Kidney (tissue), 14 donors: ENCODE measurements around the gene ZNF124. TPM values are rescaled to one million over a fixed set of nuclear protein-coding genes. Genes with fewer than 3 reads are reported as not detected.

Experiments used
- DNase-seq, 5 donors: peaks; one replicate each; pipeline ENCODE4 v3.0.0-alpha.2; 2013 to 2020
- FAIRE-seq: peaks from 2 replicates; lab custom pipeline; 2012; peaks lifted over from hg19 to GRCh38; lab: Jason Lieb, UNC
- H3K27ac ChIP-seq, 2 donors: one replicate each; pipeline ENCODE4 v1.7.0; 2013; ENCODE audit warnings: low read depth in 2 of 2, low read length in 2 of 2, inconsistent platforms in 1 of 2
- H3K27me3 ChIP-seq: one replicate; pipeline ENCODE4 v1.7.1; 2013; ENCODE audit warnings: low read length, inconsistent platforms; ENCODE audit not compliant: control insufficient read depth, insufficient read depth
- H3K36me3 ChIP-seq, 3 donors: one replicate each; pipeline versions ENCODE4 v1.7.0 to v1.7.1; 2013; ENCODE audit warnings: low read length in 3 of 3, control low read depth in 1 of 3, inconsistent platforms in 1 of 3; ENCODE audit not compliant: insufficient read depth in 3 of 3, control insufficient read depth in 2 of 3
- H3K4me1 ChIP-seq, 3 donors: one replicate each; pipeline versions ENCODE4 v1.7.0 to v1.7.1; 2013; ENCODE audit warnings: low read length in 3 of 3, inconsistent platforms in 1 of 3, low read depth in 1 of 3; ENCODE audit not compliant: control insufficient read depth in 2 of 3, insufficient read depth in 2 of 3
- H3K4me3 ChIP-seq, 3 donors: one replicate each; pipeline versions ENCODE4 v1.7.0 to v1.8.1; 2013; ENCODE audit warnings: low read length in 3 of 3, control low read depth in 1 of 3, inconsistent platforms in 1 of 3
- H3K9ac ChIP-seq, 3 donors: one replicate each; pipeline versions ENCODE4 v1.7.0 to v1.7.1; 2013; ENCODE audit warnings: low read length in 3 of 3, control low read depth in 1 of 3, inconsistent platforms in 1 of 3
- H3K9me3 ChIP-seq, 3 donors: one replicate each; pipeline versions ENCODE4 v1.7.0 to v1.7.1; 2013; ENCODE audit warnings: low read length in 3 of 3, control low read depth in 1 of 3, inconsistent platforms in 1 of 3; ENCODE audit not compliant: control insufficient read depth in 2 of 3, insufficient read depth in 1 of 3
- CTCF ChIP-seq: IDR thresholded peaks from 3 replicates; pipeline ENCODE4 v1.5.1; 2012; ENCODE audit warnings: mild to moderate bottlenecking, moderate library complexity, borderline replicate concordance; ENCODE audit not compliant: insufficient read depth; ENCODE audit errors: extremely low read depth
- intact Hi-C: fragments of 100-400 bp; cut with DNase I; formaldehyde crosslinking; loops from one replicate; pipeline ENCODE4 v1.11.1; 2022
- polyA plus RNA-seq: library from polyadenylated mRNA; stranded (reverse); fragments of 350-450 nt; fragmentation: Illumina TruSeq; extraction: RNeasy Lipid Tissue Mini Kit (QIAGEN cat#74804); gene quantifications from one replicate; pipeline ENCODE4 v1.2.3, GENCODE V29; 2014; ENCODE audit warnings: low read depth, low replicate concordance; ENCODE audit not compliant: insufficient read depth
- total RNA-seq: library from RNA; stranded (reverse); fragmentation: NEBNext Ultra II Directional; extraction: Animal tissue kit (Norgen Biotek cat#: 25700); gene quantifications from one replicate; pipeline ENCODE4 v1.2.1, GENCODE V29; 2021
- donor health status: control.
- donor health status: control.
- donor health status: control.
- donor health status: control.
- donor health status: control.
- donor health status: DM: yes; HTN: yes; CAD: no.
- donor health status: Normal renal cell carcinoma (clear cell type).

ZNF124 gene
- total and polyA plus RNA-seq, 2 donors from 2014 or later: 2.5 to 45.7 TPM

GRCh38 chr1:247112479-247112781 lies 59.4 kb downstream of the ZNF124 start:
- no peaks in the 10 kb centered on the region for H3K4me1 ChIP-seq
- intact Hi-C loops: no loop called here
- no peak for DNase-seq
- peak overlapping the region in 2 of 3 donors; percentile 55 to 64 for H3K4me3 ChIP-seq
- no peaks in the 10 kb centered on the region for H3K9me3 ChIP-seq
- H3K36me3 ChIP-seq: no peaks in the 10 kb centered on the region
- no peak for FAIRE-seq
- H3K9ac ChIP-seq: peak overlapping the region in 1 of 3 donors; percentile 35
- no peak for TF ChIP-seq CTCF
- H3K27me3 ChIP-seq: no peaks in the 10 kb centered on the region
- peak overlapping the region in 1 of 2 donors; percentile 71 for H3K27ac ChIP-seq

- peak overlapping the region; percentile 36 to 64 (median 55) for H3K4me3 ChIP-seq
- no peak for TF ChIP-seq CTCF
- intact Hi-C loops: no loop called here
- H3K36me3 ChIP-seq: no peaks in the 10 kb centered on the region
- H3K27ac ChIP-seq: peak overlapping the region; percentile 71 to 72
- H3K27me3 ChIP-seq: no peaks in the 10 kb centered on the region
- DNase-seq (peak; percentile 58 to 88 (median 78)), FAIRE-seq (no peak)
- H3K9ac ChIP-seq: peak overlapping the region in 2 of 3 donors; percentile 35 to 41
- H3K4me1 ChIP-seq: no peaks in the 10 kb centered on the region
- no peaks in the 10 kb centered on the region for H3K9me3 ChIP-seq
These were observed 59.9 kb downstream of the ZNF124 start for GRCh38 chr1:247111700-247112478.

GRCh38 chr1:247111259-247111699 lies 60.5 kb downstream of the ZNF124 start:
- peak overlapping the region in 2 of 3 donors; percentile 41 to 69 for H3K9ac ChIP-seq
- intact Hi-C loops: no loop called here
- no peaks in the 10 kb centered on the region for H3K9me3 ChIP-seq

More at GRCh38 chr1:247111259-247111699, 60.5 kb downstream of the ZNF124 start:
- no peaks in the 10 kb centered on the region for H3K27me3 ChIP-seq
- H3K4me1 ChIP-seq: no peaks in the 10 kb centered on the region
- no peaks in the 10 kb centered on the region for H3K36me3 ChIP-seq
- no peak for FAIRE-seq
- peak overlapping the region; percentile 71 to 72 for H3K27ac ChIP-seq
- no peak for TF ChIP-seq CTCF
- H3K4me3 ChIP-seq: peak overlapping the region in 2 of 3 donors; percentile 50 to 64
- peak in 3 of 5 donors; percentile 44 to 82 (median 68) for DNase-seq
